Ovary (tissue), 3 donors: Measurements from ENCODE around the gene PTER.

Experiments used
- POLR2A ChIP-seq: fragments of 450-650 bp; IDR thresholded peaks from one replicate; pipeline ENCODE4 v1.6.1; 2017; ENCODE audit warnings: antibody characterized with exemption, mild to moderate bottlenecking, moderate library complexity
- TF ChIP-seq, protein P1 (sequence below), 3 donors: fragments of 450-650 bp in 2 of 3; fragments of 200-600 bp in 1 of 3; IDR thresholded peaks; one replicate each; pipeline versions ENCODE4 v1.5.1 to v1.8.0; 2016 to 2022; ENCODE audit warnings: antibody characterized with exemption in 3 of 3, mild to moderate bottlenecking in 1 of 3
- donor health status: DM: no; HTN: no; CAD: no.

DNA sequence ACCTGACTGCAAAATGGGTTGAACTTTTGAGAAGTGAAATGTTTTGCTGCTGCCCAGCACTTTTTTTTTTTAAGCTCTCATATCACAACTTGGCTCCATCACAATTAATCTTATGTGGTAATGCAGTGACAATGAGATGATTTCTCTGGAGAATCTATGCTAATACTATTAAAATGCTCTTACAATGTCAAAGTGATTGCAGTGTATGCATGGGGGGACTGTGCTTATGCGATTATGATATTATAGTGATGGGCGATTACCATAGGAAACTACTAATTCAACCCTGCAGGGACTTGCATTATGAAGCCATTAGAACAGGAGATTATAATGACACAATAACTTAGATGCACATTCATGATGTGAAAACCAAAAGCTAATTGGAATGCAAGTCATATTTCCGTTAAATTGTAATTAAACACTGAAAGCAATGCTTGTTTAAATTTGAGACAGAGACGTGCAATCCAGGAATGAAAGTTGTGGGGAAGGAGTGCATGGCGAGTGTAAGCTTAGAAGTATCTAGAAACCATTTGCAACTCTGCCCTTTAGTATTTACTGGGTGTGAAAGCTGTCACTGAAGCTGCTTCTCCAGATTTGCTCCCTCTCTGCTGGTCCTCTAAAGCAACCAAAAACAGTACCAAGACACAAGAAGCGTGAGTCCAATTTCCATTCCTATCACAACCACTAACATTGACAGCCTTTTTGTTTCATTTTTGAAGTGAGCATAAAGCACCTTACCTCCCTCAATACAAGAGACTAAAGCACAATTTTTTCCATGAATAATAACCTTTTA lies 21.6 kb downstream of the PTER start:
- TF ChIP-seq, protein P1, sequence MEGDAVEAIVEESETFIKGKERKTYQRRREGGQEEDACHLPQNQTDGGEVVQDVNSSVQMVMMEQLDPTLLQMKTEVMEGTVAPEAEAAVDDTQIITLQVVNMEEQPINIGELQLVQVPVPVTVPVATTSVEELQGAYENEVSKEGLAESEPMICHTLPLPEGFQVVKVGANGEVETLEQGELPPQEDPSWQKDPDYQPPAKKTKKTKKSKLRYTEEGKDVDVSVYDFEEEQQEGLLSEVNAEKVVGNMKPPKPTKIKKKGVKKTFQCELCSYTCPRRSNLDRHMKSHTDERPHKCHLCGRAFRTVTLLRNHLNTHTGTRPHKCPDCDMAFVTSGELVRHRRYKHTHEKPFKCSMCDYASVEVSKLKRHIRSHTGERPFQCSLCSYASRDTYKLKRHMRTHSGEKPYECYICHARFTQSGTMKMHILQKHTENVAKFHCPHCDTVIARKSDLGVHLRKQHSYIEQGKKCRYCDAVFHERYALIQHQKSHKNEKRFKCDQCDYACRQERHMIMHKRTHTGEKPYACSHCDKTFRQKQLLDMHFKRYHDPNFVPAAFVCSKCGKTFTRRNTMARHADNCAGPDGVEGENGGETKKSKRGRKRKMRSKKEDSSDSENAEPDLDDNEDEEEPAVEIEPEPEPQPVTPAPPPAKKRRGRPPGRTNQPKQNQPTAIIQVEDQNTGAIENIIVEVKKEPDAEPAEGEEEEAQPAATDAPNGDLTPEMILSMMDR (IDR thresholded peaks at IDR 0.05), result no peak
- no peak for TF ChIP-seq POLR2A
